AG09309 (cell line): ENCODE results near the gene PPIP5K2.
"Not testable (repeated sequence)": the region's sequence is repeated elsewhere in the genome, so short reads cannot be mapped to it uniquely, and the experiment has no call there.

Experiments used
- DNase-seq: peaks from one replicate; pipeline ENCODE4 v3.0.0-alpha.2; 2010; ENCODE audit warnings: low read depth
- H3K4me3 ChIP-seq: 2 replicates; pipeline ENCODE4 v1.5.1; 2011; ENCODE audit warnings: mild to moderate bottlenecking, low read depth, low read length, moderate library complexity; ENCODE audit not compliant: control insufficient read depth
- TF ChIP-seq, protein P1 (sequence below): IDR thresholded peaks from 2 replicates; pipeline ENCODE4 v1.5.1; 2011; ENCODE audit warnings: mild to moderate bottlenecking, low read depth, low read length, inconsistent platforms; ENCODE audit not compliant: insufficient read depth, control insufficient read depth; ENCODE audit errors: missing control alignments

The PPIP5K2 gene

GRCh38 chr5:103209065-103209464, 89.0 kb downstream of the PPIP5K2 start:
- no peak overlapping the region for H3K4me3 ChIP-seq
- DNase-seq = no peak
- TF ChIP-seq, protein P1, sequence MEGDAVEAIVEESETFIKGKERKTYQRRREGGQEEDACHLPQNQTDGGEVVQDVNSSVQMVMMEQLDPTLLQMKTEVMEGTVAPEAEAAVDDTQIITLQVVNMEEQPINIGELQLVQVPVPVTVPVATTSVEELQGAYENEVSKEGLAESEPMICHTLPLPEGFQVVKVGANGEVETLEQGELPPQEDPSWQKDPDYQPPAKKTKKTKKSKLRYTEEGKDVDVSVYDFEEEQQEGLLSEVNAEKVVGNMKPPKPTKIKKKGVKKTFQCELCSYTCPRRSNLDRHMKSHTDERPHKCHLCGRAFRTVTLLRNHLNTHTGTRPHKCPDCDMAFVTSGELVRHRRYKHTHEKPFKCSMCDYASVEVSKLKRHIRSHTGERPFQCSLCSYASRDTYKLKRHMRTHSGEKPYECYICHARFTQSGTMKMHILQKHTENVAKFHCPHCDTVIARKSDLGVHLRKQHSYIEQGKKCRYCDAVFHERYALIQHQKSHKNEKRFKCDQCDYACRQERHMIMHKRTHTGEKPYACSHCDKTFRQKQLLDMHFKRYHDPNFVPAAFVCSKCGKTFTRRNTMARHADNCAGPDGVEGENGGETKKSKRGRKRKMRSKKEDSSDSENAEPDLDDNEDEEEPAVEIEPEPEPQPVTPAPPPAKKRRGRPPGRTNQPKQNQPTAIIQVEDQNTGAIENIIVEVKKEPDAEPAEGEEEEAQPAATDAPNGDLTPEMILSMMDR = no peak

- no peak overlapping the region for H3K4me3 ChIP-seq
- no peak for DNase-seq
- TF ChIP-seq, protein P1 = no peak
Observed at GRCh38 chr5:103210952-103211351, 90.9 kb downstream of the PPIP5K2 start.

DNA sequence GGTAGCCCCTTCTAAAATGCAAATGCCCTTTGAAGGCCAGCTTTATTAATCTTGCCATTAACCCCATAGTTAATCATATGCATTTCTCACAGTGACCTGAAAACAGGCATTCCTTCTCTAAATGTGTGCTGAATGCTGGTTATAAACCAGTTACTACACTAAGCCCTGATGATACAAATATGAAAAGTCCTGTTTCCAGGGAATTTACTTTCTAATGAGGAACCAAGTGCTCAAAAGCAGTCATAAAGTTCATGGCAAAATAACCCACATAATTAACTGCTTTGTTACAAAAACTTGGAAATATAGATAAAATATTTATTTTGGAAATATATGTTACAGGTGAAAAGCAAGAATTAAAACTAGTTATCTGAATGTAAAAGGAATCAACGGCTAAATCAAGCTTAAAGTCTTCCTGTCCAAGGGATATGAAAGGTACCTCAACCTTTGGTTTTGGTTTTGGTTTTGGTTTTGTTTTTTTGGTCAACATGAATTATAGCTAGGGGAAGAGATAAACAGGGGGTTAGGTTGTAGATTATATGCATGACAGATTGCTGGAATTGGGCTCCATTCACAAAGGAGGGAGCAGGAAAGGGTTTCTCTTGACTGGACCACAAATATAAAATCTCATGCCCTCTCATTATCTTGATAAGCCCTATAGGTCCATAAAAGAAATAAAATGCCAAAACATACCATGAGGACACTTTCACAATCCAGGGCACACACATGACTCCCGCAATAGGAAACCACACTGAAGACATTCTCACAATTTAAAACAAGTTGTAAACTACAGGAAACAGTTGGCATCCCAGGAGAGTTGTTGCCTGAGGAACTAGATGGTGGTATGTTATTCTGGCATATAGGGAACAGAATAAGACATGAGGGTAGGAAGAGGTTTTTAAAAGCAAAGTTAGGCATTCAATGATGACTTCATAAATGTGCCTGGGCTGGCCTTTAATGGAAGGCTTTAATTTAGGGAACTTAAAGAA, 91.8 kb downstream of the PPIP5K2 start:
- no peak for DNase-seq
- H3K4me3 ChIP-seq = no peak overlapping the region
- TF ChIP-seq, protein P1 = no peak

- no peak for DNase-seq
- TF ChIP-seq, protein P1 = no peak
- H3K4me3 ChIP-seq = no peak overlapping the region
Observed at GRCh38 chr5:103216137-103216536, 96.0 kb downstream of the PPIP5K2 start.

DNA sequence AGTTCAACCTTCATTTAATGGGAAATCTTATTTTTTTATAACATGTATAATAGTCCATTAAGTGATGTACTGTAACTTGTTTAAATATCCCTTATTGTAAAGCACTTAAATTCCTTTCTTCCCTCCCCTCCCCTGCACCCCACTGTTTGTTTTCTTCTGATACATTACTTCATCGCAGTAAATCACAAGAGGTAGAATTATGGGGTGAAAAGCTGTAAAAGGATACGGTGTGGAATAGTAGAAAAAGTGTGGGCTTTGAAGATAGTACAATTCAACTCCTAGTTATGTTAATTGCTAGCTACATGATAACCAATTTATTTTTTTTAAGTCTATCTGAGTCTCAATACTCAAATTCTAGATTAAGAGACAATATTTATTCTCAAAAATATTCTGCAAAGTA, 96.6 kb downstream of the PPIP5K2 start:
- TF ChIP-seq, protein P1 = no peak
- H3K4me3 ChIP-seq = no peak overlapping the region
- DNase-seq = no peak

GRCh38 chr5:103217101-103217500, 97.0 kb downstream of the PPIP5K2 start:
- no peak overlapping the region for H3K4me3 ChIP-seq
- TF ChIP-seq, protein P1 = no peak
- DNase-seq = no peak

- TF ChIP-seq, protein P1 = no peak
- DNase-seq = peak; percentile 48
- H3K4me3 ChIP-seq = no peak overlapping the region
Observed at GRCh38 chr5:103218164-103218563, 98.1 kb downstream of the PPIP5K2 start.

DNA sequence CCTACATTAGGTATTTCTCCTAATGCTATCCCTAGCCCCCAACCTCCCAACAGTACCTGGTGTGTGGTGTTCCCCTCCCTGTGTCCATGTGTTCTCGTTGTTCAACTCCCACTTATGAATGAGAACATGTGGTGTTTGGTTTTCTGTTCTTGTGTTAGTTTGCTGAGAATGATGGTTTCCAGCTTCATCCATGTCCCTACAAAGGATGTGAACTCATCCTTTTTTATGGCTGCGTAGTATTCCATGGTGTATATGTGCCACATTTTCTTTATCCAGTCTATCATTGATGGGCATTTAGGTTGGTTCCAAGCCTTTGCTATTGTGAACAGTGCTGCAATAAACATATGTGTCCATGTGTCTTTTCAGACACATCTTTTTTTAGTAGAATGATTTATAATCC, 99.0 kb downstream of the PPIP5K2 start:
- not testable (repeated sequence) for DNase-seq, H3K4me3 ChIP-seq
